Activated CD8-positive, alpha-beta memory T cell treated with anti-CD3 and anti-CD28 coated beads for 36 hours (primary cell): ENCODE measurements around the gene FNDC11. TPM values are rescaled to one million over a fixed set of nuclear protein-coding genes. Genes with fewer than 3 reads are reported as not detected.

ENCODE experiments used
- CTCF ChIA-PET: fragments of 350-600 bp; sonication (Branson Sonifier 250); formaldehyde crosslinking; loops from one replicate; lab custom pipeline; 2021; ENCODE audit warnings: antibody characterized with exemption; lab: Charles Lee
- POLR2A ChIA-PET: fragments of 350-600 bp; sonication (Branson Sonifier 250); formaldehyde crosslinking; loops from one replicate; lab custom pipeline; 2021; ENCODE audit warnings: antibody characterized with exemption; lab: Charles Lee
- total RNA-seq, 2 experiments: library from RNA; stranded (reverse); gene quantifications; one replicate each; pipeline ENCODE4 v1.2.3, GENCODE V29; 2021

Gene FNDC11
- total RNA-seq, 2 experiments from 2014 or later = 0.08 to 0.19 TPM

DNA sequence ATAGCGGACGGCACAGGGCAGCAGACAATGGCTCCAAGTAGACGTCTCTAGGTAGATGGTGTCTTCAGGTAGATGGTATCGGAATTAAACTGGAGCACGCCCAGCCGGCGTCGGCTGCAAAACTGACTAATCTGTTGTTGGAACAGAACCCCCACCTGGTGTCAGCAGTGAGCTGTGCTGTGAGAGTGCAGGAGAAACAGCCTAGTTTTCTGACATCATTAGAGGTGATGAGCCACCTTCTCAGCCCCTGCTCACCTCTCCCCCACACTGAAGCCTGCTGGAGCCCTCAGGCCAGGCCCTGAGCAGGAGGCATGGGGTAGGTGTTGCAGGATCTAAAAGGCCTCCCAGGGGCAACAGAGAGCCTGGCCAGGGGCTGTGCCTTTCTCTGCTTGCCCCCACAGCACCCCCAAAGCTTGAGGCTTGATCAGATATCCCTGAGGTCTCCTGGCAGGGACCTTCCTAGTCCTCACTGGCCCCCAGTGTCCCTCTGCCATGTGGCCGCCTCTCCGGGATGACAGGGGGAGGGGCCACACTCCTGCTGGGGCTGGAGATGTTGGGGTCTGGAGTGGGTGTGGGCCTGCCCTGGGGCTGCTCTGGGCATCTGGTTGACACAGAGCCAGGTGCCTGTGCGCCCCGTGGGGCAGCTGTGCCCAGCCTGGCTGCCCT, 27.0 kb downstream of the FNDC11 start:
- ChIA-PET CTCF (interaction anchor here (0.7 to 2.0 kb wide), 3 partner anchors 19 to 626 kb away, joined by 3 to 12 read pairs (median 3); partner anchors contain the start of gene PTK6), POLR2A (no interaction called here)

DNA sequence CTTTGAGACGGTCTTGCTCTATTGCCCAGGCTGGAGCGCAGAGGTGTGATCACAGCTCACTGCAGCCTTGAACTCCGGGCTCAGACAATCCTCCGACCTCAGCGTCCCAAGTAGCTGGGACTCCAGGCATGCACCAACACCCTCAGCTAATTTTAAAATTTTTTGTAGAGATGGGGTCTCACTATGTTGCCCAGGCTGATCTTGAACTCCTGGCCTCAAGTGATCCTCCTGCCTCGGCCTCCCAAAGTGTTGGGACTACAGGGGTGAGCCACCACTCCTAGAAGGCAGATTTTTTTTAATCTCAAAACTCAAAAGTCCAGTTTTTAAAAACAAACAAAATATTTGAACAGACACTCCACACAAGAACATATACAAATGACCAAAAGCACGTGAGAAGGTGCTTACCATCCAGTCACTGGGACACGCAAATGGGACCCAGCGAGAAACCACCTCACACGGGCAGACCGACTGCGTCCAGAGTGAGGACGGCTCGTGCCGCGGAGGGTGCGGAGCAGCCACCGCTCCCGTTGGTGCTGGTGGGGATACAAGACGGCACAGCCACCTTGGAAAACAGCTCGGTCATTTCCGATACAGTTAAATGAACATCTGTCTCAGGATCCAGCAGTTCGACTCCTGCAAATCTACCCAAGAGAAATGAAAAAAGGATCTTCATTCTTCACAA, 28.6 kb downstream of the FNDC11 start:
- ChIA-PET CTCF (interaction anchor here (0.6 to 2.0 kb wide), 2 partner anchors 39 to 44 kb away, joined by 3 to 12 read pairs; partner anchors contain the start of gene PTK6), POLR2A (no interaction called here)

DNA sequence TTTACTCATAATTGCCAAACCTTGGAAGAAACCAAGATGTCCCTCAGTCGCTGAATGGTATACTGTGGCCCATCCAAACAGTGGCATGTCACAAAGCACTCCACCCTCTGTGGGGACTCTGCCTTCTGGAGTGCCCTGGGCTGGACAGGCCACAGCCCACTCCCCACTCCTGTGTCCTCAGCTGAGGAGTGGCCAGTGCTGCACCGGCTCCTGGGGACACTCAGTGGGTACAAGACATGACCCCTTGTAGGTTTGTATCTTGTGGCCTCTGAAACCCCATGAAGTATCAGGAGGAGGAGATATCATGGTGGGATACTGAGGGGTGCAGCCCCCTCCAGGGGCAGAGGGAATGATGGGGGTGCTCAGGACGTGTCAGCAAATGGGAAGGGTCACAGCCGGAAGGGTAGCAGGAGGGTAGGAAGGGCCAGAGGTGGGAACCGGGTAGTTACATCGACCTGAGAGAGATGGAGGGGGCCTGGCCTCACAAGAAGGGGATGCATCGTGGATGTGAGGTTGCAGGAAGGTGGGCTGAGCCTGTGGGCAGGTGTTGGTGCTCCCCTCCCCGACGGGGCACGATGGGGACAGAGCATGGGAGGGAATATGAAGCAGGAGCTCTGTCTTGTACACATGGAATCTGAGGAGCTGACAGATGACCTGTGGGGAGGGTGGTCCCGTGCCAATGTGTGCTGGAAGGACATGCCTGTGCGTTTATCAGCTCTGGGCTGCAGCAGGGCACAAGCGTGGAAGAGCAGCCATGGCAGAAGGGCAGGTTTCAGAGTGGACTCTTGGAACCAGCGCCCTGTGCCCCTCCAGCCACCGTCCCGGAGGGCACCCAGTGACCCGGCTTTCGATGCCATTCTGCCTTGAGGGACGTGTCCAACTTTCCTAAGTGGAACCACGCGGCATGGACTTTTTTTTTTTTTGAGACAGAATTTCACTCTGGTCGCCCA, 31.9 kb downstream of the FNDC11 start:
- ChIA-PET CTCF (no interaction called here), POLR2A (no interaction called here)

DNA sequence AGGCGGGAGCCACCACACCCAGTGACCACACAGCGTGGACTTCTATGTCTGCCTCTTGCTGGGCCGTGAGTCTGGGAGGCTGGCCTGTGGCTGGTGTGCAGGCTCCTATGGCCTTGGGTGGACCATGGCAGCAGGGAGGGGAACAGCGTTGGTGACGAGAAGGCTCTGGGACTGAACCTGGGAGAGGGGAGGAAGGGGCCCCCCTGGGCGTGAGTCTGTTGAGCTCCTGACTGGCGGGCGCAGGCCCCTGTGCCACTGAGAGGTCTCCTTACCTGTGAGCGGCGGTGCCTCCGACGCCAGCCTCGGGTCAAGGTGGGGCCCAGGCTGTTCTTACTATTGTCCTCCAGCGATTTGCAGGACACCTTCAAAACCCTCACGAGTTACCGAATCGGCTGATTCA, 32.8 kb downstream of the FNDC11 start:
- POLR2A ChIA-PET = no interaction called here
- CTCF ChIA-PET = no interaction called here

DNA sequence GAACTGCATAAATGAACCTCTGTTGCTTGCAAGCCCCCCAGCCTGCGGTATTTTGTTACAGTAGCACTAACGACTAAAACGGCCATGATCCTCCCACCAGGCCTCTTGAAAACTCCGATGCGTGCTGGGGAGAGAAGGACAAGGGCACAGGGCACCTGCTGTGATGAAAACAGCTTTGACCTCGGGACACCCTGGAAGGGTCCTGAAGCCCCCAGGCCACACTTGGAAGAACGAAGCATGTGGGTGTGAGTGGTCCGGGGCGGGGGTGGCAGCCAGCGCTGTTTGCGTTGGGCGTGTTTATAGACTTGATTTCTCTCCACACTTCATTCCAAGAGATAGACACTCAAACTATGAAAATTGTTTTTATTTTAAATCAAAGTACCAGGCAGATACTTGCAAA, 33.3 kb downstream of the FNDC11 start:
- ChIA-PET POLR2A (no interaction called here), CTCF (no interaction called here)

DNA sequence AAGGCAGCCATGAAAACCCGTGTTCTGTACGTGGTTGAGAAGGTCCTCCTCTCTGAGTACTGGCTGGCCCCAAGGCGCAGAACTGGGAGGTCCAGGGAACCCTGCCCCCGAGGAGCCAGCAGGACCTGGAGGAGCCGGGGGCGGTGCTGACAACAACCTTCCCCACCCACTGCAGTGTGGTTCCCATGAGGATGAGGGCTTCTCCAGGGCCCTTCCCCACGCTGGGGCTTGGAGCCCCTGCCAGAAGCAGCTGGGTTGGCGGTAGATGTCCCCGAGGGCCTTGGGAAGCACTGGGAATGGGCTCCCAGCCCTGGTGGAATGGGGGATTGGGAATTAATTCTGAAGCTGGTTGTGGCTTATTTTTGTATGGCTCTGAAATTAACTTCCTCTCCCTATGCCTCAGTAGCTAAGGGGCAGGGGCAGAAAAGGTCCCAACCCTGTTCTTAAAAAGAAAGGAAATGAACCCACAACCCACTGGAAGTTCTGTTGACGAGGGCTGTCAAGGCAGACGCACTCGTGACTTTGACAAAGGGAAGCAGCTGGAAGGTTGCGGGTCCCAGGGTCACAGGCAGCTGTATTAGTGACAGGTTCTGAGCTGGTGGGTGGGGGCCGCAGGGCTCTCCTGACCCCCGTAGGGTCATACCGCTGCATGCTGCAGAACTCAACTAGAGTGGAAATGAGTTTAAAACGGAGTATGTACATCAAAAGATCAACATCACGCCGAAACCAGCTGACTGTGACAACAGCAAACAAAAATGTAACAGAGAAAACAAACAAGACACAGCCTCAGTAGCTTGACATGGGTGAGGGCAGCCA, 34.0 kb downstream of the FNDC11 start:
- CTCF ChIA-PET = no interaction called here
- POLR2A ChIA-PET = no interaction called here

DNA sequence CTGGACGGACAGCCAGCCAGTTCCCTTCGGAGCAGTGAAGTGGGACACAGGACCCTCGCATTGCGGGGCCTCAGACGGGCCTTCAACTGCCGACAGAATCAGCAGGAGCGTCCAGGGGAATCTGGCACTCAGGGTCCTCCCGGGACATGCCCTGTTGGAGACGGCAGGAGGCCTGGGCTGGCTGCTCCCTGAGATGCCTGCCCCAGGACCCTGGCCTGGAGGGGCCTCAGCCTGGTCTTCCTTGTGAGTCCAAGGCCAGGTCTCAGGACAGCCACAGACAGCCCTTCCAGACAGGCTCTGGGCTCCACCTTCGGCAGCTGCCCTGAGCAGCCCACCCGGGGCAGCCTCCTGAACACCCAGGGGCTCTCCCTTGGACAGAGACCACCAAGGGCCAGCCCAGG, 34.7 kb downstream of the FNDC11 start:
- ChIA-PET POLR2A (no interaction called here), CTCF (no interaction called here)

DNA sequence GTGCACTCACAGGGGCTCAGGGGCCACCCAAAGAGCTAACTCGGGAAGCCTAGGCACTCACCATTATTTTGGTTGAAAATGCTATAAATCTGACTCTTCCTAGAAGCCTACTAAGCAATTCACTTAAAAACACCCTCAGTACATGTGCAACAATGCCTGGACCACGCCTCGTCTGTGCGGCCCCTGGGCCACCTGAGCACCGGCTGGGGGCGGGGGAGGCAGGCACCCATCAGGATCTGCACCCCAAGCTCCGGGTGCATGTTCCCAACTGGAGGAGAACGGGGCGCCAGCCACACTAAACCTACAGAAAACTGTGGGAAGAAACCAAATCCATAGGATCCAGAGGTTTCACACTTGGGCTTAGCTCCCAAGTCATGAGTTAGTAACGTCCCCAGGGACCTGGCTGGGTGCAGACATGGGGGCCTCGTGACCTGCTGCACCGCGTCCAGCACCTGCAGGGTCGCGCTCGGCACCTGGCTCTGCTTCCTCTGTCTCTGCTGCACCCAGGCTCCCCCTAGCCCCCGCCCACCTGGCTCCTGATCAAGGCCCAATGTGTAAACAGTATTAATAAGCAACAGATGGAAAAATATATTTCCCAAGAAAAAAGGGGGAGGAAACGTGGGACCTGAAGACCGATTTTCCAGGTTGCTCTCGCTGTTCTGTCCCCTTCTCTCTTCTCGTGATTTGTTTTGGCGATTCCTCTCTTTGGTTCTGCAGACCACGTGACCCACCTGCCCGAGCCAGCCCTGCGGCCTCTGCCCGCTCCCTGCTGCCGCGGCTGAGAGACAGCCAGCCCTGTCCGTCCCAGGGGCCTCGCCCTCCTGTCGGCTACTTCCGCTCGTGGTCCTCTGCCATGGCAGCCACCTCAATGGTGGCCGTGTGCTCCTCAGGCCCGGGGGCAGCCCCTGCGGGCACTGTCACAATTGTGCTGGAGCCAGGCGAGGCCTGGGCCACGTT, 35.6 kb downstream of the FNDC11 start:
- POLR2A ChIA-PET = no interaction called here
- CTCF ChIA-PET = no interaction called here

DNA sequence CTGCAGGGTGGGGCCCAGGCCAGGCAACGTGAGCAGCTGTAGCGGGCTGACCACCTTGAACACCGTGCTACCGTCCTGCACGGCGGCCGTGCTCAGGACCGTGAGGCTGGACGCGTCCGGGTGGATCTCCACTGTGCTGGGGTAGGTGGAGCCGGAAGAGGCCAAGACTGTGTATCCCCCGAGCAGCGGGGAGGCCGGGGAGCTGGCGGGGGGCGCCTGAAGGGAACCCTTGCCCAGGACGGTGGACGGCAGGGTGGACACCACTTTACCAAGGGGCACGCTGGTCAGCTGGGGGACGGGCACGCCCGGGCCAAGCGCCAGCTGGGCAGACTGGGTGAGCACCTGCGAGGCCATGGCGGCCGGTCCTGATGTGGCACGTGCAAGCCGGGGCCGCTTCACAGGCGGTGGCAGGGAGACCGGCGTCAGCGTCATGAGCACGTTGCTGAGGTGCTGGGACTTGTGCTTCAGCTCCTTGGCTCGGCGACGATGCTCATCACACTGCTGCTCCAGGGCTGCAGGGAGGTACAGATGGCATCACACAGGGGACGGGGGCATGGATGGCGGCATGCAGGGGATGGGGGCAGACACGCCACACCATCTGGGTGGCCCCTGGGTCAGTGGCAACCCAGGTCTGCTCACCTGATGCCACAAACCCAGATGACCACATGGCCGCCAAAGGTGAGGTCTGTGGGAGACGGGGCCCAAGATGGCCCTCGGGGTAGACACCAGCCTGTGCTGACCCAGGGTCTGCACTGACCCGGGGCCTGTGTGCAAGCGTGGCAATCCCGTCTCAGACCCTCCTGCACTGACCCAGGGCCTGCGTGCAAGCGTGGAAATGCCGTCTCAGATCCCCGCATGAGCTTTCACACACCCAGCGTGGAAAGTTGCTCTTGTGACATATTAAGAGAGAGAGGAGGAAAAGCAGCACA, 36.5 kb downstream of the FNDC11 start:
- CTCF ChIA-PET = no interaction called here
- POLR2A ChIA-PET = no interaction called here

DNA sequence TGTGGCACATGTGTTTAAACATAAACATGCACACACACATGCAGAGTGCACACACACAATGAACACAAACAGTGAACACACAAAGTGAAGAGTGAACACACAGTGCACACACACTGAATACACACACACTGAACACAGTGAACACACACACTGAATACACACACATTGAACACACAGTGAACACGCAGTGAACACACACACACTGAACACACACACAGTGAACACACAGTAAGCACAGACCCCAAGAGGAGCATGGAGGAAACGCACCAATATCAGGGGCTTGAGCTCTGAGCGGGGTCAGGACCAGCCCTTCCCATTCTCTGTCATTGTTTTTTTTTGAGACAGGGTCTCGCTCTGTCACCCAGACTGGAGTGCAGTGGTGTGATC, 37.2 kb downstream of the FNDC11 start:
- CTCF ChIA-PET = no interaction called here
- POLR2A ChIA-PET = no interaction called here

DNA sequence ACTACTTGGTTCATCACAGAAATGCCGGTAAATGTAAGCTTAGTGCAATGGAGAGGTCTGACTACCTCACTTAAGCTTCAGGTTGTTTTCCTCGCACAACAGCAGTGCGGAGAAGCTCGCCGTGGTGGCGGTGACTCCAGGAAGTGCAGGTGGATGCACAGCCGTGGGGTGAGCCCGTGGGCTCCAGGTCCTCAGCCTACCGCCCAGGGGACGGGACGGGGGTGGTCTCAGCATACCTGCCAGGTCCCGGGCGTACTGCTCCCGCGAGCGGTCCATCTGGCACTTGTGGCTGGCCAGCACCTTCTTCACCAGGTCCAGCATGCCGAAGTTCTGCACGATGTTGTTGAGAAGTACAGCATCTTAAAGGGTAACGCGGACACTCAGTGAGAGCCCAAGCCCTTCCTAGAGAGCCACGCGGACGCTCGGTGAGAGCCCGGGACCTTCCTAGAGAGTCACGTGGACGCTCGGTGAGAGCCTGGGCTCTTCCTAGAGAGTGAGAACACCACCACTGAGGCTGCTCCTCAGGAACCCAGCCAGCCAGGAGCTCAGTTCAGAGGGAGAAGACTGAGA, 37.9 kb downstream of the FNDC11 start:
- POLR2A ChIA-PET = no interaction called here
- CTCF ChIA-PET = no interaction called here

DNA sequence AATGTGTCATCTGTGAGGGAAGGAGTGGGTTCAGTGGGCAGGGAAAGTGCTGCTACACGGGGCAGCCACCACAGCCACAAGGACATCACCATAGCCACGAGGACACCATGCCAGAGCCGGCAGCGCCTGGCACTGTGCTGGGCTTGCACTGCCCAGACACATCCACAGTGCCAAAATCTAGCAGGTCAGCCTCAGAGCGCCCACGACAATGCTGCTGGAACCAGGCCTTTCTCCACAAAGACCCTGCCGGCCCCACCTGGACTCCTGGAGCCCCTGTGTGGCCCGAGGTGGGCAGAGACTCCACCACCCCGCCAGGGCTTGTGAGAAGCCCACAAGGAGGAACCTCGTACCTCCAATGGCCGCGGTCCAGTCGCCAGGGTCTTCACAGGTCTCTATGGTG, 38.7 kb downstream of the FNDC11 start:
- CTCF ChIA-PET = no interaction called here
- POLR2A ChIA-PET = no interaction called here

DNA sequence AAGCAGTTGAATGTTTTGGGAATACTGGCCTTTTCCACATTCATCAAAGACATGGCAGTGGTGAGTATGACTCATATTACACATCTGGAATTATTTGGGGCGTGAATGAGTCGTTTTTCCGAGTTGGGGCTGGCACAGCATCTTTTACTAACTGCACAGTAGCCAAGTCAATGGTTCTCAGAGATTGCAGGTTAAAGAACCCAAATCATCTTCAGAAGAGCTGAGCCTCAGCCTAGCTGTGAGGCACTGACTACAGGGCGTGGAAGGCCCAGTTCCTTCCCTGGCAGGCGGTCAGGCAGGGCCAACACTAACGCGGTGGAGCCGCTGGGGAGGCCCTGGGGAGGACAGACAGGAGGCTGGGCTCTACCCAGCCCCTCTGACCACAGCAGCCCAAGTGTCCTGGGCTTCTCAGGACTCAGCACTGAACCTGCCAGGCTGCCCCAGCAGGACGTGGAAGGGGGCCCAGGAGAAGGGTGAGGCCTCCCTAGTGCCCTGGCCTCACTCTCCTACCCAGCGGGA, 40.1 kb downstream of the FNDC11 start:
- CTCF ChIA-PET = no interaction called here

DNA sequence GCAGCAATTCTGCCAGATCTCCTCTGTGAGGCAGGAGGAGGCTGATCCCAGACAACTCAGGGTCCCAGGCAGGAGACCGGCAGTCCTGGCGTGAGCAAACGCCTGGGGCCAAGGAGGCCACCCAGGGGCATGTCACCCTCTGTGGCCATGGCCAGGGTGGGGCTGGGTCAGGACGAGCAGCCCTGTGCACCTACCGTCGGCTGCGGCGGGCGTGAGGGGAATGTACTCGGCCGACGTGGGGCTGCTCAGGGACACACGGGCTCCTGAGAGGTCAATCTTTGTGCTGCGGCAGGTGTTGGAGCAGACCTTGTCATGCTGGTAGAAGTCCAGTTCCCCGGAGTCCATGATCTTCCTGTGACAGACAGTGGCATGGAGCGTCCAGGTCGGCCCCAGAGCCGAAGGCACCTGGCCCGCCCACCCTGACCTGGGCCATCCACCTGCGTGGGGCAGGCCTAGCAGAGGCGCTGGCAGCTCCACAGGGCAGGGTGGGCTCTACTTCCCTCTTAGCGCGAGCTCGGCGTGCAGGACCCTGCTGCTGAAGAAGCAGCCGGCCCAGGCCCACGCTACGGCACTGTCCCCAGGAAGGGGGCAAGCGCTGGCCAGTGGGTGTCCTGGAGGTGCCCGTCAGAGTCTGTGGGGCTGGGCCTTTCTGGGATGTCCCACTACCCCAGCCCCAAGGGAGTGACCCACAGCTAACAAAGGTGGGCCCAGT, 41.6 kb downstream of the FNDC11 start:
- CTCF ChIA-PET = no interaction called here
- POLR2A ChIA-PET = no interaction called here

More for the DNA sequence above, 40.1 kb downstream of the FNDC11 start:
- POLR2A ChIA-PET = no interaction called here

DNA sequence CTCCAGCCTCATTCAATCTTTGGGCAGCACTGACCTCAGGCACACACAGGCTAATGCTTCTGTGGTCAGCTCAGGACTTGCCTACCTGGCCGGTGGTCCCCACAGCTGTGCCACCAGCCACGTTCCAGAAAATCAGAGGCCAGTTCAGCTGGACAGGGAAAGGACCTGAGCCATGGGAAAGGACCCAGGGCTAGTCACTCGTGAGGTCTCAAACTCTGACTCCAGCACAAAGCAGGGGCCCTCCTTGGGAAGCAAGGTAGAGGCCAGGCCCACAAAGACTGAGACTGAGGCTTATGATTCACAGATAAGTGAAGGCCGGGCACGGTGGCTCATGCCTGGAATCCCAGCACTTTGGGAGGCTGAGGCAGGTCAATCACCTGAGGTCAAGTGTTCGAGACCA, 42.5 kb downstream of the FNDC11 start:
- ChIA-PET POLR2A (no interaction called here), CTCF (no interaction called here)
